GM12872 (cell line): ENCODE data around the gene MANSC4.

ENCODE experiments used
- TF ChIP-seq, protein P1 (sequence below): IDR thresholded peaks from 3 replicates; pipeline ENCODE4 v1.5.1; 2011; ENCODE audit warnings: low read depth, mild to moderate bottlenecking, low read length, moderate library complexity; ENCODE audit not compliant: insufficient read depth

The MANSC4 gene

GRCh38 chr12:27820564-27820963, 40.5 kb upstream of the MANSC4 start:
- TF ChIP-seq, protein P1, sequence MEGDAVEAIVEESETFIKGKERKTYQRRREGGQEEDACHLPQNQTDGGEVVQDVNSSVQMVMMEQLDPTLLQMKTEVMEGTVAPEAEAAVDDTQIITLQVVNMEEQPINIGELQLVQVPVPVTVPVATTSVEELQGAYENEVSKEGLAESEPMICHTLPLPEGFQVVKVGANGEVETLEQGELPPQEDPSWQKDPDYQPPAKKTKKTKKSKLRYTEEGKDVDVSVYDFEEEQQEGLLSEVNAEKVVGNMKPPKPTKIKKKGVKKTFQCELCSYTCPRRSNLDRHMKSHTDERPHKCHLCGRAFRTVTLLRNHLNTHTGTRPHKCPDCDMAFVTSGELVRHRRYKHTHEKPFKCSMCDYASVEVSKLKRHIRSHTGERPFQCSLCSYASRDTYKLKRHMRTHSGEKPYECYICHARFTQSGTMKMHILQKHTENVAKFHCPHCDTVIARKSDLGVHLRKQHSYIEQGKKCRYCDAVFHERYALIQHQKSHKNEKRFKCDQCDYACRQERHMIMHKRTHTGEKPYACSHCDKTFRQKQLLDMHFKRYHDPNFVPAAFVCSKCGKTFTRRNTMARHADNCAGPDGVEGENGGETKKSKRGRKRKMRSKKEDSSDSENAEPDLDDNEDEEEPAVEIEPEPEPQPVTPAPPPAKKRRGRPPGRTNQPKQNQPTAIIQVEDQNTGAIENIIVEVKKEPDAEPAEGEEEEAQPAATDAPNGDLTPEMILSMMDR: no peak

- TF ChIP-seq, protein P1: no peak
These were observed 38.4 kb upstream of the MANSC4 start for GRCh38 chr12:27818401-27818918.

- TF ChIP-seq, protein P1: no peak
These were observed 37.7 kb upstream of the MANSC4 start for GRCh38 chr12:27817766-27818165.

DNA sequence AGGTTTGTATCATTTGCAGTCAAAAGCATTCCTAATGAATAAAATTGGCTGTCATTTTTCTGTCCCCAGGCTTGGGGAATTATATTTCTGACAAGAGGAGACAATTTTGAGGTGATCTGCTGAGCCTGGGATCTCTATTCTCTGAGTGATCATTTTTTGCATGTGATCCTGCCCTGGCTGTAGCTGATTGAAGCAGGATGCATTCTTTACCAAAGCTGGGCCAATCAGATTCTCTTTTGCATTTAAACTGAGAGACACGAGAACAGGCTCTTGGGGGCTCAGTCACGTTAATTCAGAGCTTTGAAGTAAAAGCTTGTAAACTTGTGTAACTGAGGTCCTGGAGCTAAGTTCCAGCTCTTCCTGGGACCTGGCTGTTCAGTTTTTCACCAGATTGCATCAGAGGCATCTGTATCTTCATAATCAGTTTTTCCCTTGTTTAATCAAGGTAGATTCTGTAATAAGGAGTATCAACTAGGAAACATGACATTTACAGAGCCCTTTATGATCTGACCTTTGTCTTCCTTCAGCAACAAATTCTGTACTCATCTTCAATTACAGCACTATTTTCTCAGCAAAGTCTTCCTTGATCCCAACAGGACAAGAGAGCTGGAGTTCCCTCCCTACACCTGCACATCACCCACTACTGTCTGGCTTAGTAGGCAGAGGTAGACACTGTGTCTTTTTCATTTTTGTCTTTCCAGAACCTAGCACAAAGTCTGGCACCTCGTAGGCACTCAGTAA, 35.0 kb upstream of the MANSC4 start:
- TF ChIP-seq, protein P1: no peak

- TF ChIP-seq, protein P1: no peak
These were observed 34.4 kb upstream of the MANSC4 start for GRCh38 chr12:27814411-27814810.

DNA sequence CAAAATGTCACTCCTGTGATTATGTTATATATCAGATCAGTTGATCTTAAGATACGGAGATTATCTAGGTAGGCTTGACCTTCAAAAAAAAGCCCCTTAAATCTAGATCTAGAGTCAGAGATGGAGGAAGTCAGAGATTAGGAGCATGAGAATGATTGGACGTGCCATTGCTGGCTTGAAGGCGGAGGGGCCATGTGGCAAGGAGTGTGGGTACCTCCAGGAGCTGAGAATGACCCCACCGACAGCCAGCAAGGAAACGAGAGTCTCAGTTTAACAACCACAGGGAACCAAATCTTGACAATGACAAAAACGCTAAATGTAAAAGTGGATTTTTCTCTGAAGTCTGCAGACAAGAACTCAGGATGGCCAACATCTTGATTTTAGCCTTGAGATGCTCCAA, 32.5 kb upstream of the MANSC4 start:
- TF ChIP-seq, protein P1: no peak

DNA sequence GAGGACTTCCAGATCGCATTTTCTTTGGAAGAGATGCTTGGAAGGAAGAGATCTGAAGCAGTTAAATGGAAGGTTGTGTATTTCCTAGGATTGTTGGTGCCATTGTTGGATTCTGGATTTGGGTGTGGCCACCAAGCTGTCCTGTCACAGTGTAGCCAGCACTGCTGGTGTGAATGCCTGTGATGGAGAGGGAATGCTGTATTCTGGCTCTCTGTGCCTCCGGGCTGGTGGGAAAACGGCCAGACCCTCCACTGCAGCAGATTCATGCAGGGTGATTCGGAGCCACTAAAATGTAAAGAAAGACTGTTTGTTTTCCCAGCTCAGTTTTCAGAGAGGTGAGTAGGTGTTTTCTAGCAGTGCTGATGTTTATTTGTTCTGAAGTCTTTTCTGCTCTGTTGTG, 30.7 kb upstream of the MANSC4 start:
- TF ChIP-seq, protein P1: no peak
